HG03342 (cell line): Measurements from ENCODE around the gene GPC6.
"Not testable (repeated sequence)": the region's sequence is repeated elsewhere in the genome, so short reads cannot be mapped to it uniquely, and the experiment has no call there.

Experiments
- ATAC-seq: cut with Tn5 transposase; IDR thresholded peaks from one replicate; pipeline ENCODE4 v1.9.1; 2021; ENCODE audit warnings: mild to moderate bottlenecking, moderate library complexity; ENCODE audit not compliant: unreplicated experiment

Gene GPC6

DNA sequence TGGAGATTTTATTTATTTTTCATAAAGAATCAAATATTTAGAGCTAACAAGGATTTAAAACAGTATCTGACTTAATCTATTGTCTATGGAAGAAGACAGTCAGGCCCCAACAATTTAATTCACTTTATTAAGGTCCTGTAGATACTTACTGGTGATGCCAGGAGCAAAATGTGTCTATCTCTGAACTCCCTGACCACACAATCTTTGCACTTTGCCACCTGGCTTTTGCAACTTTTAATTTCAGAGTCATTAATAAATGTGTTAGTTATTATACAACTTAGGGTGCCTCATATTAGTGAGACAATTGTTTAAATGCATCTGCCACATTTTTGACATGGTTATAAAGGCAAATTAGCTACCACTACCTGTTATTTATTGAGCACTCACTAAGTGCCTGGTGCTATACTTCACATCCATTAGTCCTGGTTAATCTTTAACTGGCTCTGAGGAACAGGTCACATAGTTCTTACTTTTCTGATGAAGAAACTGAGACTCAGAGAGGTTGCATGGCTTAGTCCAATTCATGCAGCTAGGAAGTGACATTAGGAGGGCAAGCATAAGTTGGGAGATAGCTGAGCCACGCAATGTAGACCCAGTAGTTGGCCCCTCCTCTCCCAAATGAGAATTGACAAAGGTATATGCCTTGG, 955.0 kb downstream of the GPC6 start:
- ATAC-seq = peak; percentile 54

DNA sequence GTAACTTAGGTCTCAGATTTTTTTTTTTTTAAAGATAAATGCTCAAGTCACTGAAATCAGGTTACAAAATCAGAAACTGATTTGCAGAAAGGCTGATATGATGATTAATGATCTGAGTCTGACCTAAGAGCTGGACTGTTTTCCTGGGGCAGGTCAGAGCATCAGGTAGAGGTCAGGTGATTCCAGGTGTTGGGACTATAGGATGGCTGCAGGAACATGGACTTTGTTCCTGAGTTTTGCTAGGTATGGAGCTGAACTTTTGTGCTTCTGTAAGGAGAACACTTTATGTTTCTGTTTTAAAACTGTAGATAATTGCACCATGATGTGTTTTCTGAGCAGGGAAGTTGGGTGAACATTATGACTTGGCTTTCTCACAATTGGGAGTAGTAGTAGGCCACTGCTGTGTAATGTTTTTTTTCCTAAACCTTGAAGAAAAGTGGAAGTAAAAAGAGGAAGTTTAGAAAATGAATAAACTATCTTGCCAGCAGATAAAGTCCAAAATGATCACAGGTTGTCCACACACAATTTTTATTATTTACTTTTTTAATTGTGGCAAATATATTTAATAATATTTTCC, 955.7 kb downstream of the GPC6 start:
- ATAC-seq = no peak

- ATAC-seq = no peak
These were observed 959.9 kb downstream of the GPC6 start for GRCh38 chr13:94186470-94186869.

DNA sequence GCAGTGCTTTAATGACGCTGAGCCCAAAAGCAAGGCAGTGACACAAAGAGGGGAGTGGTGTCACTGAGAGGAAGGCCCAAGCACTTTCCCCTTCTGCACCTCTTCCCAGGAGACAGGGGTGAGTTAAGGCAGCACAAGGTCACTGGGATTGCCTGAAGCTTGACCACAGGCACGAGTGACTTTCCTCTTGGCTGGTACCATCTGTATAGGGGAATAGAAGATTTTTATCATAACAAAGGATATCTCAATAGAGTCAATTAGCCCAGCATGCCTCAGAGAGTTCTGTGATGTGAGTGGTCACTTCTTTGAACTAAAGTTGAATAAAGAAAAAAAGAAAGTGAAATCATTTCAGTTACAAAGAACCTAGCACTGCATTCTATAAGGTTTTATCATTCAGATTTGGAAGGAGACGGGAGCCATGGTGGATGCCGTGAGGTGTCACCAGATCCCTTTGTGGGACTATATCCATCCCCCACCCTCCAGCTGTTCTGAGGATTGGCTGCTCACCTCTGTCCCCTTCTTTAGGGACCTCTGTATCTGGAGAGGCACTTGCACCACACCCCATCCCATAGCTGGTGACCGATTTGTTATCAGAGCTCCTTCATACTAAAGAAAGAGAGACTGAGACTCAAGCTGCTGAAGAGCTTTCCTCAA, 961.7 kb downstream of the GPC6 start:
- no peak for ATAC-seq

DNA sequence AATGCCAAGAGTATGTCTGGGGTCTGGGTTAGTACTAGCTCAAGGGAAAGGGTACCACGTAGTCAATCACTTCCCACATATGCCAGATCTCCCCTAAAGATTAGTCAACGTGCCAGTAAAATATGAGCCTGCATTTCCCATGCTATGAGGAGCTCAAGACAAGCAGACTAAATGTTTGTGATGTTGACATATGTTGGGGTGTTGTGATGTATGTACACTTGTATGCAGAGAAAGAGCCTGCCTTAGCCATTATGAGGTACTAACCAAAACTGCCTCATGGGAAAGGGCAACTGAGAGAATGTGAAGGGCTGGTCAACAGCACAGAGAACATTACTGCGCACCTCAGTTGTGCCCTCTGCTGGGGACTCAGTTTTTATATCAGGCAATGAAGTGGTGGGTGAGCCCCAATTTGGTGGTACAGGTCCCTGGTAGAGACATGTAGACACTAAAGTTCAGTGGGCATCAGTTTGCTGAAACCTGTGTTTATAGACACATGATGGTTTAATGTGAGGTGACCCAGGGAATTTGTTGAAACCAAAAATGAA, 965.9 kb downstream of the GPC6 start:
- ATAC-seq = peak; percentile 55

DNA sequence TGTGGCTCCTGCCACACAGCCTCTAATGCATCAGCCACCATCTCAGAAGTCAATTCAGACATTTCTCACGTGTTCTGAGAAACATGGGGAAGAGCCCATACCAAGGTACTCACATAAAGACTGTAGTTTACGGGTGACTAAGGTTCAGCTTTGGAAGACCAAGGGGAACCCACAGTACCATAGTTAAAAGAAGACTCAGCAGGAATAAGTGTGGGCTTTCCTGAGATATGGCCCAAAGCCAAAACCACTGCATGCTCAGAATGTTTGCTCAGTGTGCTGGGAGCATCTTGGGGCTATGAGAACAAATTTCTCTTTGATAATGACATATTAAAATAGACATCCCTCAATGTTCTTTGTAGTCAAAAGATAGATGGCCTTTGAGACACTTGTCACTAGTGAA, 969.1 kb downstream of the GPC6 start:
- no peak for ATAC-seq

GRCh38 chr13:94196413-94196812, 969.8 kb downstream of the GPC6 start:
- ATAC-seq = no peak

GRCh38 chr13:94198681-94199080, 972.1 kb downstream of the GPC6 start:
- no peak for ATAC-seq

- ATAC-seq = no peak
These were observed 972.5 kb downstream of the GPC6 start for GRCh38 chr13:94199135-94199534.

- no peak for ATAC-seq
These were observed 974.4 kb downstream of the GPC6 start for GRCh38 chr13:94201022-94201421.

- ATAC-seq = no peak
These were observed 977.6 kb downstream of the GPC6 start for GRCh38 chr13:94204163-94204562.

DNA sequence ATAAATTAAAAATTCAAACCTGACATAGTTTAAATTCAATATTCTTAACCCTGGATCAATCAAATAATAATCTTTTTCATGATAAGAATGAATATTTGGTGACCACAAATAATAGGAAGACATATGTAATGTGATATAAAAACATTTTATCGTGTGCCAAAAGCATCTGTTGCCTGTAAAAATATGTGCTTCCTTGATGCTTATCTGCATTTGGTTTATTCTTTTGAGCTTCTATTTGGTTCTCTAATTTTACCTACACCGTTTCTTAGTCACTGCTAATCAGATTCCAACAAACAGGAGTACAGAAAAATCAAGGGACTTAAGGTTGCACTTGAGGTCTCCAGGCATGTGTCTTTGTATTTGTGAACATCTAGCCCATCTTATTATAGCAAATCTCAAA, 978.3 kb downstream of the GPC6 start:
- ATAC-seq = no peak

DNA sequence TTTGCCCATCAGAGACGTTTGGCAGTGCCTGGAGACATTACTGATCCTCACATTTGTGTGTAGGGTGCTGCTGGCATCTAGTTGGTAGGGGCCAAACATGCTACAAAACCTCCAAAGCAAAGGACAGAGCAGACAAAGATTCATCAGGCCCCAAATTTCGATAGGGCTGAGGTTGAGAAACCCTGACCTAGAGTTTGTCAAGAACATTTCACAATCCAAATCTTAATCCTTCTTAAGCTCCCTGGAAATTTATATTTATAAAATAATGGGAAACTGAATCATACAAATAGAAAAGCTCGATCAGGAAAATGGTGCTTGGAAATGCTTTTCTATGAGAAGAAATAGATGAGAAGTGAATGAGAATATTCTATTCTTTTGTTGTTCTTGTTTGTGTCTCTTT, 979.3 kb downstream of the GPC6 start:
- ATAC-seq = no peak

DNA sequence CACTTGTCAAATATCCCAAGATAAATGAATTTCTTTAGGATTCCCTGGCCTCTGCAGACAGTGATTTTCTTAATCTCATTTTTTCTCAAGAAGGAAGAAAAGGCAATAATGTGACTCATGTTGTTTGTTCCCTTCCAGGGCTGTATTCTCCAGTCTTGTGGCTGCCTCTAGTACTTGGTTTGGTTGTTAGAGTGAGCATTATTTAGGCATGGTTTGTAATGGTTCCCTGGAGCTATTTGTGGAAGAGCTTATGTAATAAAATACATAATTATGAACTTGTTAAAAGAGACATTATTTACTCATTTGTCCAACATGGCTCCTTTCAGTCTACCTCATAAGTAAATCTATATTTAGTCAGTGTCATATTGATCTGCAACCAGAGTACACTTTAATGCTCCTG, 982.5 kb downstream of the GPC6 start:
- ATAC-seq = no peak

GRCh38 chr13:94209913-94210312, 983.3 kb downstream of the GPC6 start:
- ATAC-seq = not testable (repeated sequence)

- ATAC-seq = no peak
These were observed 984.2 kb downstream of the GPC6 start for GRCh38 chr13:94210816-94211215.

DNA sequence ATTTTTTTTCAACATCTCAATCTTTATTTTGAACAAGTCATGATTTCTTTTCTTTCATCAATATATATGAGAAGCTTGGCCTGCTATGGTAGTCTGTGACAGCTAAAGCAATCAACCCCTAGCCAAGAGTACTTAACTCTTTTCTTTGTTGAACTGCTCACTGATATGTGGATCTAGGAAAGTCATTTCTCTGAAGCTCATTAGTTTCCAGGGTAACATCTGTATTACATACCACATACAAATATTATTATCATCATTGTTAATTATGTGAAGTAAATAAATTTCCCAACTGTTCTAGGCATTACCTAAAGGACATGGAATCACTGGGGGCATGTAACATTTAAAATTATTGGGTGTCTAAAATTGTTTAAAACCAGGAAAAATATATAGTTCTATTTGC, 985.6 kb downstream of the GPC6 start:
- no peak for ATAC-seq

DNA sequence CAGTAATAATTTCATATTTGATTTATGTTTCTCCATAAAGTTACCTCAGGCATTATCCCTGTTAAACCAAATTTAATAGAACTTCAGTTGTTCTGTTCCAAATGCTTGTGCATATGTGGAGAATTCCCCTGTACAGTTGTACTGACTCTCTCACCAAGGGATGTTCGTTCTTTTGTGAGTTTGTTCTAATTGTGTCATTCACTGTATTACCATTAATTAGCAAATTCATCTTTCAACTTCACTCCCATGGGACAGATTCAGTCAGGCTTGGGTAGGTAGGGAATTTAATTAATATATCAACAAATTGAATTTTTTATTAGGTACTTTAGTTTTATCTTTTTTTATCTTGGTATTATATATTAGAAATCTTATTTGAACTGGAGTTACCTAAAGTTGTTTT, 987.5 kb downstream of the GPC6 start:
- no peak for ATAC-seq

DNA sequence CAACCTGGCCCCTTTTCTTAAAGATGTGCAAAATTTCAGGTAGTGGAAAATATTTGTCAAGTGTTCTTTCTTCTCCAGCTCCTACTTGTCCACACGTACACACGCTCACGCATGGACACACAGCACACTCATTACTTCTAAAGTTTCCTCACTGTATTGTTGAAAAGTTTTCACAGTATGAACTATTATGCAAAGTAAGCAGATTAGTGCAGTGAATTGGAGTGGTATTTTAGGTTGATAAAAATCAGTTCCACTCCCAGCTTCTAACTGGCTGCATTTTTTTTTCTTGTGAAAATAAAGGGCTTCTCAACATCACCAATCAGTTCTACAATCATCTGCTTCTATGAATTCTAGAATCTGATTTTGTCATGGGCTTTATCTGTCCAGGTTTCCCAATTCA, 988.4 kb downstream of the GPC6 start:
- no peak for ATAC-seq

DNA sequence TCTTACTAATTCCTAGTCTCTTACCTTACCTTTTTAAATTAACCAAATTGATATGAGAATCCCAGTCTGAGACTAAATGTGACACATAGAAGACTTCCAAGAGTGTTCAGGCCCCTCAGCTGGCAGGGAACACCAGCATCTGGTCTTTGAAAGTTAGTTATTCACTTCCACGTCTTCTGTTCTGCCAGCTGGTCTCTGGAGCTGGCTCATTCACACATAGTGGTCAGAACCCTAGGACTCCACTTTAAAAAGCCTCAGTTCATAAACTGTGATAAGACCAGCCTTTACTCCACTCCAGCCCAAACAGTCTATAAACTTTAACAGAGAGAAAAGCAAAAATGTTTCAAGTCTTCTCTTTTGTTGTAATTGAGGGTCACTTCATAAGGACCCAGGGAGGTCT, 989.9 kb downstream of the GPC6 start:
- ATAC-seq = no peak

GRCh38 chr13:94217370-94217769, 990.8 kb downstream of the GPC6 start:
- ATAC-seq = no peak

GRCh38 chr13:94218537-94218936, 991.9 kb downstream of the GPC6 start:
- ATAC-seq = no peak
